Measurements from ENCODE around the gene LRRC74B. TPM values are rescaled to one million over a fixed set of nuclear protein-coding genes. Genes with fewer than 3 reads are reported as not detected.

The LRRC74B gene
- total and polyA plus RNA-seq, 12 donors, result 0.07 to 0.32 (median 0.19) TPM; not detected in 8

DNA sequence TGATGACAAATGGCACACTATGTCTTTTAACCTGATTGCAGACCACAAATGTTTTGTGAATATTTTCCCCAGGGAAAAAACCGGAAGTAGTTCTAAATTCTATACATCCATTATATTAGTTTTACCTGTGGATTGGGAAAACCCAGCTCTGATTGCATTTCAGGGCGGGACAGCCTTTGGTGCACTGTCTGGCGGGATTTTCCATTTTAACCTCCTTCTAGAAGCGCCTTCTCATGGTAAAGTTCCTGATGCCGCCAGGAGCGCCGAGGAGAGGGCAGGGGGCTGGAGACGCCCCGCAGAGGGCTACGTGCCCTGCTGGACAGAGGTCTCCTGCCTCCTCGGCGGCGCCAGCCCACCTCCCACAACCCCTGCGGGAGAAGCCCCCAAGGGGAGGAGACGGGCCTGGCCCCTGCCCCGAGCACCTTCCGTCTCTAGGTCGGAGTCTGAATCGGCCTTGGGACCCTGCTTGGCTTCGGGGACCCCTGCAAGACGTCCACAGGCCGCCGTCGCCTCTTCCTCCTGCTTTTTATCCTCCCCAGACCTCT, 32.0 kb upstream of the LRRC74B start:
- H3K4me1 ChIP-seq (replicated peaks in 1 of 2), result peaks cover 15 to 18% of the 10 kb centered on the region in 2 donors
- H3K27me3 ChIP-seq, result no peaks in the 10 kb centered on the region
- no peak for DNase-seq
- peak overlapping the region in 2 of 5 donors; percentile 73 to 79 for H3K27ac ChIP-seq
- TF ChIP-seq POLR2A (IDR thresholded peaks at IDR 0.05), result peak in 1 of 2 donors; percentile 52
- TF ChIP-seq, protein P1, sequence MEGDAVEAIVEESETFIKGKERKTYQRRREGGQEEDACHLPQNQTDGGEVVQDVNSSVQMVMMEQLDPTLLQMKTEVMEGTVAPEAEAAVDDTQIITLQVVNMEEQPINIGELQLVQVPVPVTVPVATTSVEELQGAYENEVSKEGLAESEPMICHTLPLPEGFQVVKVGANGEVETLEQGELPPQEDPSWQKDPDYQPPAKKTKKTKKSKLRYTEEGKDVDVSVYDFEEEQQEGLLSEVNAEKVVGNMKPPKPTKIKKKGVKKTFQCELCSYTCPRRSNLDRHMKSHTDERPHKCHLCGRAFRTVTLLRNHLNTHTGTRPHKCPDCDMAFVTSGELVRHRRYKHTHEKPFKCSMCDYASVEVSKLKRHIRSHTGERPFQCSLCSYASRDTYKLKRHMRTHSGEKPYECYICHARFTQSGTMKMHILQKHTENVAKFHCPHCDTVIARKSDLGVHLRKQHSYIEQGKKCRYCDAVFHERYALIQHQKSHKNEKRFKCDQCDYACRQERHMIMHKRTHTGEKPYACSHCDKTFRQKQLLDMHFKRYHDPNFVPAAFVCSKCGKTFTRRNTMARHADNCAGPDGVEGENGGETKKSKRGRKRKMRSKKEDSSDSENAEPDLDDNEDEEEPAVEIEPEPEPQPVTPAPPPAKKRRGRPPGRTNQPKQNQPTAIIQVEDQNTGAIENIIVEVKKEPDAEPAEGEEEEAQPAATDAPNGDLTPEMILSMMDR (IDR thresholded peaks at IDR 0.05), result no peak
- no peaks in the 10 kb centered on the region for H3K9me3 ChIP-seq (replicated peaks in 1 of 3)
- H3K36me3 ChIP-seq (replicated peaks in 1 of 2), result no peaks in the 10 kb centered on the region
- peak overlapping the region in 2 of 4 donors; percentile 18 to 51 for H3K4me3 ChIP-seq
- intact Hi-C loops (cut with DNase I), result no loop called here
- WGBS, 4 donors, result 17 to 43% (median 22%) methylated on average over 2 to 24 of the region's 24 CpGs

DNA sequence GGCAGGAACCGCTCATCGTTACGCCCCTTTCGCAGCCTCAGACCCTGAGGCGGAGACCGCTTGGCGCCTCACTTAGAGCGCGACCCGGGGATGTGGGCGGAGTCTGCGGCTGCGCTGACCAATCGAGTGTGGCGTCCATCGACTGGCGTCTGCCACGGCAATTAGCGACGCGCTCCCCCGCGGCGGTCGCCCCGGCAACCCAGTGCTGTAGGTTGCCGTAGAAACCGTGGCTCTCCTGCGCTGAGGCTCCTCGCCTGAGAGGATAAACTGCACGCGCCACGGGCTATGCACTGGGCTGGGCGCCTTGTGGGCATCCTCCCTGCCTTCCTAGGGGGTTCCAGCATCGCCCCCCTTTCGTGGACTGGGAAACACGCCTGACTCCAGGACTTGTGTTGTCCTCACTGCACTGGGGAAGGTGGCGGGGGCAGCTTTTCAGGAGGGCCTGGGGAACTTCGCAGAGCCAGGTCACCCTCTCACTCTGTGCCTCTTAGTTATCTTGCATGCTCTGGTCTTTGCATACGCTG, 31.5 kb upstream of the LRRC74B start:
- intact Hi-C loops (cut with DNase I), result no loop called here
- 2% methylated on average over 7 to 40 of the region's 40 CpGs for WGBS, 4 donors
- Histone ChIP-seq H3K4me3 (peak overlapping the region in 2 of 4 donors; percentile 18 to 51), H3K27me3 (no peaks in the 10 kb centered on the region), H3K36me3 (replicated peaks in 1 of 2) (no peaks in the 10 kb centered on the region), H3K9me3 (replicated peaks in 1 of 3) (no peaks in the 10 kb centered on the region), H3K4me1 (replicated peaks in 1 of 2) (peaks cover 15 to 18% of the 10 kb centered on the region in 2 donors), H3K27ac (peak overlapping the region in 2 of 5 donors; percentile 73 to 79)
- peak; percentile 84 to 96 (median 87) for DNase-seq
- no peak for TF ChIP-seq POLR2A (IDR thresholded peaks at IDR 0.05)
- TF ChIP-seq, protein P1 (IDR thresholded peaks at IDR 0.05), result no peak

DNA sequence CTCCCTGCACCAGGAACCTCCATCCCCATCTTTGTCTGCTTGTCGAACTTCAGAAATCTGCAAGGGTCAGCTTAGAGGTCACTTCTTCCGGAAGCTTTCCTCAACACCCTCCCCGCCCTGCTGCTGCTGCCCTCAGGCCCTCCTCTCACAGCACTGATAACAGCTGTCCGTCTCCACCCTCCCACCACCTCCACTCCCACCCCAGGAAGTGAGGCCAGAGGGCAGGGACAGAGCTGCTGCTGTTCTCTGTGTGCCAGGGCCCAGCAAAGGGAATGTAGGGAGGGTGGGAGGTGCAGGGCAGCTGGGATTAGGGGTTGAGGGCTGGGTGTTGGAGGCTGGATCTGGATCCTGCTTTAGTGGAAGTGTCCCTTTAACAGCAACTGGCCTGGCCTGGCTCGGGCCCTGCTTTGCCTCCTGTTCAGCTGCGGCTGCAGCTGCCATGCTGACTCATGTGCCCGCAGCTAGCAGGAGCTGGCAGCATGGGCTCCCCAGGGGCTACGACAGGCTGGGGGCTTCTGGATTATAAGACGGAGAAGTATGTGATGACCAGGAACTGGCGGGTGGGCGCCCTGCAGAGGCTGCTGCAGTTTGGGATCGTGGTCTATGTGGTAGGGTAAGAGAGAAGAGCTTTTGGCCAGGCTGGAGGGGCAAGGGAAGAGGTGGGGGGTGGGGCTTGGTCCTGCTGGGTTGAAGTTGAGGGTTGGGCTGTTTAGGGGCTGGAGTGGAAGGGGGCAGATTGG, 30.9 kb upstream of the LRRC74B start, which contains the start of gene P2RX6:
TSS of gene P2RX6 (plus strand) at position 440 of the 740 bp plus-strand sequence. CDS start at position 450, 10 bp downstream.
- TF ChIP-seq, protein P1 (IDR thresholded peaks at IDR 0.05), result no peak
- TF ChIP-seq POLR2A (IDR thresholded peaks at IDR 0.05), result no peak
- Histone ChIP-seq H3K4me3 (peak within 1 kb of the TSS in 2 of 4 donors; percentile 18 to 51), H3K27me3 (no peaks in the 10 kb centered on the region), H3K27ac (peak within 1 kb of the TSS in 2 of 5 donors; percentile 73 to 79), H3K9me3 (replicated peaks in 1 of 3) (no peaks in the 10 kb centered on the region), H3K36me3 (replicated peaks in 1 of 2) (no peaks in the 10 kb centered on the region), H3K4me1 (replicated peaks in 1 of 2) (peaks cover 15 to 18% of the 10 kb centered on the region in 2 donors)
- 22 to 32% (median 26%) methylated on average over 9 to 12 of the region's 12 CpGs for WGBS, 4 donors
- peak in 3 of 7 donors; percentile 37 to 77 (median 57) for DNase-seq
- intact Hi-C loops (cut with DNase I), result no loop called here

DNA sequence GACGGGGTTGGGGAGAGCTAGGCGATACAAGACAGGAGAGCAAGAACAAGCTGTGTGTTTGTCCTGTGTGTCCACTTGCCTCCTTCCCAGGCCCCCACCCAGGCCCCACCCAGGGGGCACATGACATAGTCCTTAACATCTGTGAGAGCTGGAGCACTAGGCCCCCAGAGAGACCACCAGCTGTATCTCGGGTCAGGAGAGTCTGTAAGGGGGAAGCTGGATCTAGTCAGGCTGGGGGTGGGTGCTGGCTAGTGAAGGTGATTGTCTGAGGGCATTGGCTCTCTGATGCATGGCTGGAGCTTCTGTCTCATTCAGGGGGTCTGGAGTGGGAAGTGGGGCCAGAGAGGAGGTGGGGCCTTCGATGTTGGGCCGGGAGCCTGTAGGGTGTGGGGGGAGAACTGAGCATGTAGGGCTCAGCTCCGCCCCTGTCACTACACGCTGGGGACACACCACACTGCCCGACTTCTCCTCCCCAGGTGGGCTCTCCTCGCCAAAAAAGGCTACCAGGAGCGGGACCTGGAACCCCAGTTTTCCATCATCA, 30.2 kb upstream of the LRRC74B start:
- H3K27ac ChIP-seq, result peak overlapping the region in 2 of 5 donors; percentile 73 to 79
- intact Hi-C loops (cut with DNase I), result no loop called here
- peaks cover 15 to 18% of the 10 kb centered on the region in 2 donors for H3K4me1 ChIP-seq (replicated peaks in 1 of 2)
- 51 to 62% (median 60%) methylated on average over 4 to 10 of the region's 10 CpGs for WGBS, 4 donors
- DNase-seq, result no peak
- H3K9me3 ChIP-seq (replicated peaks in 1 of 3), result no peaks in the 10 kb centered on the region
- TF ChIP-seq POLR2A (IDR thresholded peaks at IDR 0.05), result no peak
- no peaks in the 10 kb centered on the region for H3K36me3 ChIP-seq (replicated peaks in 1 of 2)
- peak overlapping the region in 1 of 4 donors; percentile 51 for H3K4me3 ChIP-seq
- H3K27me3 ChIP-seq, result no peaks in the 10 kb centered on the region

Data from adrenal gland (tissue), 12 donors.